ENCODE results near the gene RNF144A. TPM values are rescaled to one million over a fixed set of nuclear protein-coding genes. Genes with fewer than 3 reads are reported as not detected.

RNF144A gene
- total and polyA plus RNA-seq, 9 donors, result 10.4 to 47.7 (median 23.9) TPM

DNA sequence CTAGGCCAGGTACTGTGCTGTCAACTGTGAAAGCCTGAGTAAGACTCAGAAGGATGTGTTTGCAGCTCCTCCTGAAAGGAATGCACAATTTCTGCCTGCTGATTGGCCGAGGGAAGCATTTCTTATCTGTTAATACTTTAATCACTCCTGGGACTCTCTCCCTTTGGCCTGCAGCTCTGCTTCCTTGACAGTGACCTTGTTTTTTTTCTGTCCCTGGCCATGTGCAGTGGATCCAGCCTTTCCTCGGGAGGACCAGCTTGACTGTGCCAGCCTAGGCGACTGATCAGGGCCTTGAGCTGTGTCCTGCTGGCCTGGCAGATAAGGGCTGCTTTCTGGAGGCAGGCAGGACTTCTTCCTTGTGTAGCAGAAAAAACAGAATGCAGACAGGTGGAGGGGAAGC, 10.0 kb downstream of the RNF144A start:
- no peak overlapping the region for H3K27ac ChIP-seq
- TF ChIP-seq, protein P1, sequence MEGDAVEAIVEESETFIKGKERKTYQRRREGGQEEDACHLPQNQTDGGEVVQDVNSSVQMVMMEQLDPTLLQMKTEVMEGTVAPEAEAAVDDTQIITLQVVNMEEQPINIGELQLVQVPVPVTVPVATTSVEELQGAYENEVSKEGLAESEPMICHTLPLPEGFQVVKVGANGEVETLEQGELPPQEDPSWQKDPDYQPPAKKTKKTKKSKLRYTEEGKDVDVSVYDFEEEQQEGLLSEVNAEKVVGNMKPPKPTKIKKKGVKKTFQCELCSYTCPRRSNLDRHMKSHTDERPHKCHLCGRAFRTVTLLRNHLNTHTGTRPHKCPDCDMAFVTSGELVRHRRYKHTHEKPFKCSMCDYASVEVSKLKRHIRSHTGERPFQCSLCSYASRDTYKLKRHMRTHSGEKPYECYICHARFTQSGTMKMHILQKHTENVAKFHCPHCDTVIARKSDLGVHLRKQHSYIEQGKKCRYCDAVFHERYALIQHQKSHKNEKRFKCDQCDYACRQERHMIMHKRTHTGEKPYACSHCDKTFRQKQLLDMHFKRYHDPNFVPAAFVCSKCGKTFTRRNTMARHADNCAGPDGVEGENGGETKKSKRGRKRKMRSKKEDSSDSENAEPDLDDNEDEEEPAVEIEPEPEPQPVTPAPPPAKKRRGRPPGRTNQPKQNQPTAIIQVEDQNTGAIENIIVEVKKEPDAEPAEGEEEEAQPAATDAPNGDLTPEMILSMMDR (IDR thresholded peaks at IDR 0.05), result no peak
- no peak for TF ChIP-seq EP300 (IDR thresholded peaks at IDR 0.05)
- no peak for TF ChIP-seq POLR2A (IDR thresholded peaks at IDR 0.05)
- no peak overlapping the region for H3K4me3 ChIP-seq
- intact Hi-C loops (cut with DNase I), result no loop called here
- H3K4me1 ChIP-seq (ENCODE audit: insufficient read depth), result peaks cover 12% of the 10 kb centered on the region
- no peaks in the 10 kb centered on the region for H3K36me3 ChIP-seq
- no peaks in the 10 kb centered on the region for H3K27me3 ChIP-seq
- DNase-seq, result no peak
- 12 to 16% (median 14%) methylated on average over 3 of the region's 3 CpGs for WGBS, 3 donors
- H3K9me3 ChIP-seq, result no peaks in the 10 kb centered on the region

- peaks cover 12% of the 10 kb centered on the region for H3K4me1 ChIP-seq (ENCODE audit: insufficient read depth)
These were observed 10.5 kb downstream of the RNF144A start for GRCh38 chr2:6927753-6928152.

DNA sequence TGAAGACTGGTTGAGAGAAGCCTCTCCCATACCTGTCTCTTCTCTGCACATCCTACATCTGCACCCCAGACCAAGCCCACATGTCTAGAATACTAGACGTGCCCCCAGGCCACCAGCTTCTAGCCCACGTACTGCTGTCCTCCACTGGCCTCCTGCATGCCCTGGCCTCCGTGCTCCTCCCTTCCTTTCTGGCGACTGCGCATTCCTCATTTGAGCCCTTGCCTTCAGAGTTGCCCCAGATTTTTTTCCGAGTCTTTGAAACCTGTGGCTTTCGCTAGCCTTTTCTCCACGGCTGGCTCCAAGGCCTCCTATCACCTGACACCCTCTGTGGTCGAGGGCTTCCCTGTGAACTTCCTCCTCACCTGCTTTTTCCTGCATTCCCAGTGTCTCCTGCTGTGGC, 11.2 kb downstream of the RNF144A start:
- DNase-seq, result no peak
- 88 to 93% (median 91%) methylated on average over 9 of the region's 9 CpGs for WGBS, 3 donors

More at GRCh38 chr2:6927753-6928152, 10.5 kb downstream of the RNF144A start:
- H3K27ac ChIP-seq, result no peak overlapping the region
- 94 to 98% (median 97%) methylated on average over 3 of the region's 3 CpGs for WGBS, 3 donors
- no peak for TF ChIP-seq POLR2A (IDR thresholded peaks at IDR 0.05)
- no peaks in the 10 kb centered on the region for H3K9me3 ChIP-seq
- H3K27me3 ChIP-seq, result no peaks in the 10 kb centered on the region
- no peak for DNase-seq
- H3K4me3 ChIP-seq, result no peak overlapping the region
- no peaks in the 10 kb centered on the region for H3K36me3 ChIP-seq
- intact Hi-C loops (cut with DNase I), result no loop called here

DNA sequence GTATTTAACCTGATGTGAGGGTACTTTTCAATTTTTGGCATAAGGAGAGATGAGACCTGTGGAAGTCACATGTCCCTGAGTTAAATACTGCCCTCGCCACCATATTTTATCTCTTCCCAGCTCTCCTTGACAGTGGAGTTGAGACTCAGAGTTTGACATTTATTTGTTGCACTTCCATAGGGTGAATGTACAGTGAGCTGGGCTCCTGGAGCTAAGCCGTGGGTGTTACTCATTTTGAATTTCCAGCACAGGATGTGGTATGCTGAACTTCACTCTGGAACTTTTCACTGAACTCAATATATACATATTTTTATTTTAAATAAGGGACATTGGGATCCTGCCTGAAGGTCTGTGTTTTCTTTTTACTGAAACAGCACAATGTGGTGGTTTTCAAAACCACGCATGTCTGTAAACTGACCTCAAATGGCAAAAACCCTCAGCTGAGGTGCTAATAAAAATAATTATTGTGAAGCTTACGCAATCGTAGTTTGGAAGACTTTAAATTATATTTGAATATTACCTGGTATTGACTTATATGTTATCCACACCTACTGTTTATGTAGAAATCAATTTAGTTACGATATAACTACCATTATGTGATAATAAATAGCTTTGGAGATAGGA, 12.1 kb downstream of the RNF144A start:
- H3K36me3 ChIP-seq, result no peaks in the 10 kb centered on the region
- no peak for DNase-seq
- H3K4me1 ChIP-seq (ENCODE audit: insufficient read depth), result peaks cover 12% of the 10 kb centered on the region
- no peak overlapping the region for H3K27ac ChIP-seq
- intact Hi-C loops (cut with DNase I), result no loop called here
- TF ChIP-seq POLR2A (IDR thresholded peaks at IDR 0.05) (no peak), EP300 (IDR thresholded peaks at IDR 0.05) (no peak)
- TF ChIP-seq, protein P1 (IDR thresholded peaks at IDR 0.05), result no peak
- no peaks in the 10 kb centered on the region for H3K27me3 ChIP-seq
- WGBS, 3 donors, result 41 to 58% (median 51%) methylated on average over 6 of the region's 6 CpGs
- H3K4me3 ChIP-seq, result no peak overlapping the region
- H3K9me3 ChIP-seq, result no peaks in the 10 kb centered on the region

More for the DNA sequence above, 11.2 kb downstream of the RNF144A start:
- TF ChIP-seq, protein P1 (IDR thresholded peaks at IDR 0.05), result no peak
- no peak for TF ChIP-seq EP300 (IDR thresholded peaks at IDR 0.05)
- TF ChIP-seq POLR2A (IDR thresholded peaks at IDR 0.05), result no peak
- Histone ChIP-seq H3K4me3 (no peak overlapping the region), H3K27me3 (no peaks in the 10 kb centered on the region), H3K36me3 (no peaks in the 10 kb centered on the region), H3K27ac (no peak overlapping the region), H3K4me1 (ENCODE audit: insufficient read depth) (peaks cover 12% of the 10 kb centered on the region), H3K9me3 (no peaks in the 10 kb centered on the region)
- intact Hi-C loops (cut with DNase I), result no loop called here

- WGBS, 3 donors, result 83 to 95% (median 86%) methylated on average over 4 of the region's 4 CpGs
- H3K27ac ChIP-seq, result no peak overlapping the region
- peaks cover 12% of the 10 kb centered on the region for H3K4me1 ChIP-seq (ENCODE audit: insufficient read depth)
- intact Hi-C loops (cut with DNase I), result no loop called here
- no peaks in the 10 kb centered on the region for H3K27me3 ChIP-seq
- no peak for DNase-seq
- TF ChIP-seq POLR2A (IDR thresholded peaks at IDR 0.05), result no peak
- no peak for TF ChIP-seq EP300 (IDR thresholded peaks at IDR 0.05)
- TF ChIP-seq, protein P1 (IDR thresholded peaks at IDR 0.05), result no peak
- no peaks in the 10 kb centered on the region for H3K36me3 ChIP-seq
- no peaks in the 10 kb centered on the region for H3K9me3 ChIP-seq
- H3K4me3 ChIP-seq, result no peak overlapping the region
These were observed 13.9 kb downstream of the RNF144A start for GRCh38 chr2:6930923-6931647.

Data from ovary (tissue), 9 donors.